GM23248 (cell line): ENCODE results near the gene NLRP8.

Experiments
- EZH2 ChIP-seq: fragments of 200-600 bp; sonication (generic); IDR thresholded peaks from 2 replicates; pipeline ENCODE4 v1.6.1; 2018; ENCODE audit warnings: antibody characterized with exemption, mild to moderate bottlenecking; ENCODE audit not compliant: insufficient read depth, poor library complexity, severe bottlenecking
- EZH2phosphoT487 ChIP-seq: fragments of 200-600 bp; sonication (generic); IDR thresholded peaks from 2 replicates; pipeline ENCODE4 v1.6.1; 2018; ENCODE audit warnings: antibody characterized with exemption, moderate library complexity, mild to moderate bottlenecking, low read depth; ENCODE audit not compliant: insufficient read depth

DNA sequence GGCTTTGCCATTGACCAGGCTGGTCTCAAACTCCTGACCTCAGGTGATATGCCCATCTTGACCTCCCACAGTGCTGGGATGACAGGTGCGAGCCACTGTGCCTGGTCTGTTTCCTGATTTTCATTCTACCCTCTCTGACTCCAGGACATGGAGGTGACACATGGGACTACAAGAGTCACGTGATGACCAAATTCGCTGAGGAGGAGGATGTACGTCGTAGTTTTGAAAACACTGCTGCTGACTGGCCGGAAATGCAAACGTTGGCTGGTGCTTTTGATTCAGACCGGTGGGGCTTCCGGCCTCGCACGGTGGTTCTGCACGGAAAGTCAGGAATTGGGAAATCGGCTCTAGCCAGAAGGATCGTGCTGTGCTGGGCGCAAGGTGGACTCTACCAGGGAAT lies 79.1 kb downstream of the NLRP8 start:
- TF ChIP-seq EZH2 (no peak), EZH2phosphoT487 (no peak)
